CD4-positive, alpha-beta T cell treated with Interleukin-2 at 100 ng/mL for 4 hours (primary cell): ENCODE data around the gene CCDC6.
A peak's percentile ranks its signal among the peaks of the same experiment; 100 is the strongest.

Experiments
- DNase-seq: peaks from one replicate; pipeline ENCODE4 v3.0.0-alpha.2; 2020; ENCODE audit warnings: low spot score

The CCDC6 gene

DNA sequence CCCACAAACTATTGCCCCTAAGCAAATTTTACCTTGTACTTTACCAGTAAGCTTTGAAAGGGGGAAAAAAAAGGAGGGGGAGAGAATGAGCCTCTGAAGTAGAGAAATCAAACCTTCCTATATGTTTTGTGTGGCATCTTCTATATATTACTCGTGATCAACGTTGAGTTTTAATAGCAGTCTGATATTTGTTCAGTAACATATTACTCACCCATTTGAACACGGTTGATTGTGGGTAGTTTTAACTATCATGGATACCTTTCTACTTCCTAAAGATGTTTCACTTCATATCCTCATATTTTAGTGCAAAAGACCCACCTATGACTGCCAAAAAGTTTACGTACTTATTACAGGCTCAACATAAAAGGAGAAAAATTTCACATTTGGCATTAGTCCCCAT lies 54.5 kb downstream of the CCDC6 start:
- no peak for DNase-seq

DNA sequence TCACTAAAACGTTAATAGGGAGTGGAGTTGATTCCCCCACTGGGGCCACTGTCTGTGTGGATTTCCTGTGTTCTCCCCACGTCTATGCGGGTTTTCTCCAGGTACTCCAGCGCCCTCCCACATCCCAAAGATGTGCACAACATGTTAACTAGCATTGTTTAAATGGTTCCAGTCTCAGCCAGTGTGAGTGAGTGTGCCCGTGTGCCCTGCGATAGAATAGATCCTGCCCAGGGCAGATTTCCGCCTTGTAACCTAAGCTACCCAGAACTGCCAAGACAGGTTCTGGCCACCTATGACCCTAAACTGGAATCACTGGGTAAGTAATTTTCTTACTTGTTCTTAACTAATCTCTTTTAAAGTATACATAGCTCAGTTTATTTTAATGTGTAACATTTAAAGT lies 58.5 kb downstream of the CCDC6 start:
- DNase-seq: no peak

- no peak for DNase-seq
These were observed 59.0 kb downstream of the CCDC6 start for GRCh38 chr10:59847326-59847725.

DNA sequence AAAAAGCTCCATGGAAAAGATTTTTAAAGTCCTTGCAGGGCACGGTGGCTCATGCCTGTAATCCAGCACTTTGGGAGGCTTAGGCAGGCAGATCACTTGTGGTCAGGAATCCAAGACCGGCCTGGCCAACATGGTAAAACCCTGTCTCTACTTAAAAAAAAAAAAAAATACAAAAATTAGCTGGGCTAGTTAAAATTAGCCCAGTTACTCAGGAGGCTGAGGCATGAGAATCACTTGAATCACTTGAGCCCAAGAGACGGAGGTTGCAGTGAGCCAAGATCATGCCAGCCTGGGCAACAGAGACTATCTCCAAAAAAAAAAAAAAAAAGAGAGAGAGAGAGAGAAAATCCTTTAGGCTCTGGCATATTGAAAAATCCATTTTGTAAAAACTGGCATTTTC lies 61.9 kb downstream of the CCDC6 start:
- DNase-seq: no peak

GRCh38 chr10:59843748-59844147 lies 62.6 kb downstream of the CCDC6 start:
- no peak for DNase-seq

- no peak for DNase-seq
These were observed 66.8 kb downstream of the CCDC6 start for GRCh38 chr10:59839576-59839975.

GRCh38 chr10:59838085-59838789 lies 68.1 kb downstream of the CCDC6 start:
- no peak for DNase-seq

GRCh38 chr10:59833810-59834209 lies 72.5 kb downstream of the CCDC6 start:
- DNase-seq: no peak

- DNase-seq: no peak
These were observed 73.8 kb downstream of the CCDC6 start for GRCh38 chr10:59832506-59832905.

DNA sequence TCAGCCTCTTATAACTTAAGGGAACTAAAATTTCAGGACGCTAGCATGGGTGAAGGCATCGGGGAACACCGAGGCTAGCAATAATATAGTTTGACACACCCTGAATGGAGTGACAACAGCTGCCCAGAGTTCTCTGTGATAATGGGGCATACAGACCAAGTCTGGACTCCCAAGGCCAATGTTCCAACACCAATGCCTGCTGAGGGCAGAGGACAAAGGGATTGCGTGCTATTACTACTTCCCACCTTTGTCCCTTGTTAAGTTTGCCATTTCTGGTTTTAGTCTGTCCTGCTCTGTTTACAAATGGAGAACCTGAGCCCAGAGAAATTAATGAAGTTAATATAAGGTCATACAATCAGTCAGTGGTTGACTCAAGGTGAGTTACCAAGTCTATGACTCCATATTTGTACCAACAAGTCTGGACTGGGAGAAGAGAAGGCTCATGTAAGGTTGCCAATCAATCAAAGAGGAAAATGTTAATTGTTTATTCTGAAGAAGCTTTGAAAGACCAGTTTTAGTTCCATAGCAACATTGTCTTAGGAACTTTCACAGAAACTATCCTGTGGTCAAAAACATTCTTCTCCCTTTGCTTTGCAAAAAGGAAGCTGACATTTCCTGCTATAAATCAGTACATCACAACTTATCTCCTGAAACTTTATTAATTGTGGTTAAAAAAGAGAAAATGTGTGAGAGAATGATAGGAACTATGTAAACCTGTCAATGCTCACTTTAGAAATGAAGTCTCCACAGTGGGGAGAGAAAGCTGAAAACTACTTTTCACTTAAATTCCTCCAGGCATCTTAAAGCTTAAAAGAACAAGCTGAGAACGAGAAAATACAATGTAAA lies 74.5 kb downstream of the CCDC6 start:
- DNase-seq: no peak

- DNase-seq: peak; percentile 26
These were observed 75.6 kb downstream of the CCDC6 start for GRCh38 chr10:59830601-59831259.

- DNase-seq: no peak
These were observed 76.8 kb downstream of the CCDC6 start for GRCh38 chr10:59829601-59830000.

DNA sequence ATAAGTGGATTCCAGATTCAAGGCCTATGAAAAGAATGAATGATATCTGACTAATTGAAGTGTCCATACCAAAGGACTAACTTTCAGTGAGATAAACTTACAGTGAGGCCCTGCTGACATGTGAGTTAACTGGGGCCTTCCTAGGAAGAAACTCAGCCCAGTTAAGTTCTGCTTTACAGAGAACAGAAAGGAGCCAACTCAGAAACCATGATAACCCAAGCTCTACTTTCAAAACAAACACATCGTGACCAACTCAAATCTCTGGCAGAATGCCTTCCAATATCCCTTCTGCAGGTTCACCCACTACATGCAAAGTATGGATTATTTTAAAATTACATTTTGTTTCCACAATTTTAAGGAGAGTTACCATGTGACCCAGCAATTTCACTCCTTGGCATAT lies 77.3 kb downstream of the CCDC6 start:
- DNase-seq: no peak

- no peak for DNase-seq
These were observed 80.4 kb downstream of the CCDC6 start for GRCh38 chr10:59825932-59826331.

- DNase-seq: no peak
These were observed 82.6 kb downstream of the CCDC6 start for GRCh38 chr10:59823751-59824150.

GRCh38 chr10:59823111-59823510 lies 83.2 kb downstream of the CCDC6 start:
- DNase-seq: no peak

DNA sequence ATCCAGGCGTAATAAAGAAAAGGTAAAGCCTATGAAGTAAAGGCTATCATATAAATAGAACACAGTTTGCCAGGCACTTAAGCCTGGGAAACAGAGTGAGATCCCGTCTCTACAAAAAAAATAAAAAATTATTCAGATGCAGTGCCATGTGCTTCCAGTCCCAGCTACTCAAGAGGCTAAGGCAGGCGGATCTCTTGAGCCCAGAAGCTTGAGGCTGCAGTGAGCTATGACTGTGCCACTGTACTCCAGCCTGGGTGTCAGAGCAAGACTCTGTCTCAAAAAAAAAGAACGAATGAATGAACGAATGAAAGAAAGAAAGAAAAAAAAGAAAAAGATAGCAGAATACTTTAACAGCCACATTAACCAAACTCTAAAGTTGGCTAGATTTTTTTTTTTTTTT lies 85.9 kb downstream of the CCDC6 start:
- DNase-seq: no peak

DNA sequence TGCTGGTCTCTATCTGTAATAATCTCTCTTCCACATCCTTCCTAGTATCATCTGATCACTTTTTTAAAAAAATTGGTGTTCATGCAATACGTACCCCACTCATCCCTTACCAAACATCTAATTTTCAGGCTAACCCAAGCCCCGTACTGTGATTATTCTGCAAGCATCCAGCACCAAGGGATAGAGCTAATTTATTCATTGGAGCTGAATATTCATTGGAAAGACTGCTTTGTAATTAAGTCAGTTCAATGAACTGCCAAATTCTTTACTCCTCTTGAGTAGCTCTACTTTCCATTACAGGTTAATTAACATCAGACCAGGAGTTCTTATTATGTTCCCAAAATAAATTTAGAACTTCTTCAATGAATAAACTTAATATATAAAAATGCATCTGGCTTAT lies 86.7 kb downstream of the CCDC6 start:
- DNase-seq: no peak

DNA sequence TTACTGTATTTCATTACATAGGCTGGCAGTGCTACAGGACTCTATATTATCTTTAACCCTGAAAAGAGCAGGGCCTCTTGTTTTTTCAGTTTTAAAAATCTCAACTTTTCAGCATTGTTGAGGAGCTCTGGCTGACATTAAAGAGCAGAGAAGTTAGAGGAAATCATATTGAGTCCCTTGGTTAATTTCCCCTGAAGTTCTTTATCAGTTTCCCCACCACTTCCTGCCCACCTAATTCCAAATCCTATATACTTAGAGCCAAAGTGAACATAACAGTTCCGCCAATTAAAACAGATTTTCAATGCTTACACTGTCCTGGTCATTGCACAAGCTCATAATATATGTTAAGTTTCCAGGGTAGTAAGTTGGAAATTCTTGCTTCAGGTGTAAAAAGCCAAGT lies 87.1 kb downstream of the CCDC6 start:
- no peak for DNase-seq

DNA sequence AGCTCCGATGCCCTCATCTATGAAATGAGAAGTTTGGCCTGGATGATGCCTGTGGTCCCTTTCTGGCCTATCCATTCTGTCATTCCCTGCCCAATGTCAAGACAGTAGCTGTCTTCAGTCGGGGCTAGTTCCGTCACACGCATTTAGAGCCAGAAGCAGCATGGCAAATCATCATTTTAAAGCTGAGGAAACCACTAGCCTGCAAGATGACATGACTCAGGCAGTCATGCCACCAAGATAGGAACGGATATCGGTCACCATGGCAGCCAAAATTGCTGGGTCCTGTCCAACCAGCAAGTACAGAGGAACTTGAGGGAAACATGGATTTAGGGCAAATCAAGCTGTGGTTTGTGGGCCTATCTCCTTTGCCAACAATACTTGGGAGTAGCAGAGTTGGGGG lies 88.6 kb downstream of the CCDC6 start:
- no peak for DNase-seq

- no peak for DNase-seq
These were observed 91.5 kb downstream of the CCDC6 start for GRCh38 chr10:59814878-59815277.

DNA sequence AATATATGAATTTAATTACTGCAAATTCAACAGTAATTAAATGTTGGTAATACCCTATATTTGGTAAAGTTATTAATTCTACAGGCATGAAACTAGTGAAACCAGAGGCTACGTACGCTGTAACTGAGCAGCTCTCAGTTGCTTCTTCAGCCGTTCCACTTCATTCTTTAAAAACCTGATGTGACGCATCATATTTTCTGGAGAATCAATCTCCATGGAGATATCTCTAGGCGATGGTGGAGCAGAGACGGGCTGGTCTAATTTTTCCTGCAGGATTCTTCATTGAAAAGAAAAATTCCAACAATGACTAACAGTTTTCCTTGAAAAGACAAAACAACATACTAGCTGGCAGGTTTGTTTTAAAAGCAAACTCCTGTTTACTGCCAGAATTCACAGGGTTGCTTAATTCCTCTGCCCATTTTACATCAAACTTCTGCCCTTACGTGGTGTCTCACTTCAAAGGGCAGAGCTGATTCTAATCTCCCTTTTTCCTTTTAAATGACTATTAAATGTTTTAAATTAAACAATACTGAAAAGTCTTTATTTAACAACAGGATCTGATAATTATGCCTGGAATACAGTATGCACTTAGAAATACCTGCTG lies 93.7 kb downstream of the CCDC6 start:
- DNase-seq: no peak

GRCh38 chr10:59809644-59809974 lies 96.7 kb downstream of the CCDC6 start:
- DNase-seq: no peak
